ENCODE data around the gene KLF13.

GRCh38 chr15:31333119-31333518 is 6.5 kb downstream of the KLF13 start:
- TF ChIP-seq EZH2phosphoT487 (IDR thresholded peaks at IDR 0.05; ENCODE audit: borderline replicate concordance, low read length): no peak
- TF ChIP-seq, protein P1, sequence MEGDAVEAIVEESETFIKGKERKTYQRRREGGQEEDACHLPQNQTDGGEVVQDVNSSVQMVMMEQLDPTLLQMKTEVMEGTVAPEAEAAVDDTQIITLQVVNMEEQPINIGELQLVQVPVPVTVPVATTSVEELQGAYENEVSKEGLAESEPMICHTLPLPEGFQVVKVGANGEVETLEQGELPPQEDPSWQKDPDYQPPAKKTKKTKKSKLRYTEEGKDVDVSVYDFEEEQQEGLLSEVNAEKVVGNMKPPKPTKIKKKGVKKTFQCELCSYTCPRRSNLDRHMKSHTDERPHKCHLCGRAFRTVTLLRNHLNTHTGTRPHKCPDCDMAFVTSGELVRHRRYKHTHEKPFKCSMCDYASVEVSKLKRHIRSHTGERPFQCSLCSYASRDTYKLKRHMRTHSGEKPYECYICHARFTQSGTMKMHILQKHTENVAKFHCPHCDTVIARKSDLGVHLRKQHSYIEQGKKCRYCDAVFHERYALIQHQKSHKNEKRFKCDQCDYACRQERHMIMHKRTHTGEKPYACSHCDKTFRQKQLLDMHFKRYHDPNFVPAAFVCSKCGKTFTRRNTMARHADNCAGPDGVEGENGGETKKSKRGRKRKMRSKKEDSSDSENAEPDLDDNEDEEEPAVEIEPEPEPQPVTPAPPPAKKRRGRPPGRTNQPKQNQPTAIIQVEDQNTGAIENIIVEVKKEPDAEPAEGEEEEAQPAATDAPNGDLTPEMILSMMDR (IDR thresholded peaks at IDR 0.05; ENCODE audit: low read depth, low read length, poor library complexity, severe bottlenecking): no peak
